CD8-positive, alpha-beta memory T cell (primary cell): Measurements from ENCODE around the gene NACC2. TPM values are rescaled to one million over a fixed set of nuclear protein-coding genes. Genes with fewer than 3 reads are reported as not detected.
A peak's percentile ranks its signal among the peaks of the same experiment; 100 is the strongest.
"Not testable (repeated sequence)": the region's sequence is repeated elsewhere in the genome, so short reads cannot be mapped to it uniquely, and the experiment has no call there.

Experiments
- CTCF ChIA-PET: fragments of 350-600 bp; sonication (Branson Sonifier 250); formaldehyde crosslinking; loops from one replicate; lab custom pipeline; 2021; ENCODE audit warnings: antibody characterized with exemption; lab: Charles Lee
- POLR2A ChIA-PET: fragments of 350-600 bp; sonication (Branson Sonifier 250); formaldehyde crosslinking; loops from one replicate; lab custom pipeline; 2021; ENCODE audit warnings: antibody characterized with exemption; lab: Charles Lee
- DNase-seq, 5 donors: peaks; one replicate each; pipeline versions ENCODE4 v3.0.0 to v3.0.0-alpha.2; 2020 to 2022; ENCODE audit warnings: mixed read lengths in 1 of 5
- H3K27ac ChIP-seq: one replicate; pipeline ENCODE4 v1.7.0; 2013; ENCODE audit warnings: low read depth, mild to moderate bottlenecking, low read length, moderate library complexity
- H3K27me3 ChIP-seq: 2 replicates; pipeline ENCODE4 v1.7.0; 2013; ENCODE audit warnings: low read length, mild to moderate bottlenecking; ENCODE audit not compliant: insufficient read depth, poor library complexity, severe bottlenecking
- H3K36me3 ChIP-seq: 2 replicates; pipeline ENCODE4 v1.7.0; 2013; ENCODE audit warnings: mild to moderate bottlenecking, low read length, moderate library complexity; ENCODE audit not compliant: insufficient read depth
- H3K4me1 ChIP-seq: 2 replicates; pipeline ENCODE4 v1.7.0; 2013; ENCODE audit warnings: mild to moderate bottlenecking, low read length, moderate library complexity; ENCODE audit not compliant: insufficient read depth
- H3K4me3 ChIP-seq: 2 replicates; pipeline ENCODE4 v1.7.0; 2013; ENCODE audit warnings: mild to moderate bottlenecking, low read length
- H3K9me3 ChIP-seq: 2 replicates; pipeline ENCODE4 v1.7.0; 2013; ENCODE audit warnings: mild to moderate bottlenecking, low read length
- H3K27ac Mint-ChIP-seq, 8 donors: one replicate each; pipeline ENCODE4 v1.8.0; 2020 to 2021; ENCODE audit warnings: mixed read lengths in 8 of 8, mild to moderate bottlenecking in 6 of 8, inconsistent platforms in 3 of 8, moderate library complexity in 3 of 8
- H3K27me3 Mint-ChIP-seq, 2 donors: one replicate each; pipeline ENCODE4 v1.8.0; 2020 to 2021; ENCODE audit warnings: mixed read lengths in 2 of 2, mild to moderate bottlenecking in 1 of 2, moderate library complexity in 1 of 2
- H3K36me3 Mint-ChIP-seq, 3 donors: one replicate each; pipeline ENCODE4 v1.8.0; 2020 to 2021; ENCODE audit warnings: mixed read lengths in 3 of 3, inconsistent platforms in 1 of 3, mild to moderate bottlenecking in 1 of 3
- H3K4me1 Mint-ChIP-seq, 3 donors: one replicate each; pipeline ENCODE4 v1.8.0; 2020 to 2021; ENCODE audit warnings: mixed read lengths in 3 of 3, inconsistent platforms in 1 of 3, mild to moderate bottlenecking in 1 of 3
- H3K4me3 Mint-ChIP-seq, 7 donors: one replicate each; pipeline ENCODE4 v1.8.0; 2020 to 2021; ENCODE audit warnings: mixed read lengths in 7 of 7, mild to moderate bottlenecking in 6 of 7, moderate library complexity in 4 of 7, inconsistent platforms in 2 of 7
- H3K9me3 Mint-ChIP-seq, 5 donors: one replicate each; pipeline ENCODE4 v1.8.0; 2020 to 2022; ENCODE audit warnings: mixed read lengths in 5 of 5, mild to moderate bottlenecking in 3 of 5, moderate library complexity in 2 of 5, inconsistent platforms in 1 of 5
- polyA plus RNA-seq: library from polyadenylated mRNA; unstranded; fragments of 300-500 nt; fragmentation: Illumina TruSeq; gene quantifications from one replicate; pipeline ENCODE4 v1.2.3, GENCODE V29; 2021
- total RNA-seq, 2 experiments: library from RNA; stranded (reverse); gene quantifications; one replicate each; pipeline ENCODE4 v1.2.3, GENCODE V29; 2021

The NACC2 gene
- total and polyA plus RNA-seq, 3 experiments from 2014 or later = 2.9 to 9.1 (median 9.0) TPM

GRCh38 chr9:136043441-136043991 lies 51.6 kb downstream of the NACC2 start:
- no peak overlapping the region for H3K4me3 Mint-ChIP-seq
- no peak overlapping the region for H3K27ac ChIP-seq
- peaks cover 4 to 34% (median 21%) of the 10 kb centered on the region in 3 donors for H3K36me3 Mint-ChIP-seq
- no peaks in the 10 kb centered on the region for H3K4me1 ChIP-seq
- H3K4me3 ChIP-seq = no peak overlapping the region
- ChIA-PET CTCF (no interaction called here), POLR2A (no interaction called here)
- no peaks in the 10 kb centered on the region for H3K9me3 ChIP-seq
- H3K27me3 Mint-ChIP-seq = no peaks in the 10 kb centered on the region
- no peaks in the 10 kb centered on the region for H3K36me3 ChIP-seq
- H3K27ac Mint-ChIP-seq = peak overlapping the region in 1 of 8 donors; percentile 78
- DNase-seq = no peak
- peaks cover 0 to 14% (median 12%) of the 10 kb centered on the region in 5 donors for H3K9me3 Mint-ChIP-seq
- H3K27me3 ChIP-seq = no peaks in the 10 kb centered on the region
- peaks cover 0 to 8% (median 0%) of the 10 kb centered on the region in 3 donors for H3K4me1 Mint-ChIP-seq

GRCh38 chr9:136042541-136042940 lies 52.5 kb downstream of the NACC2 start:
- H3K36me3 Mint-ChIP-seq = peaks cover 7 to 37% (median 28%) of the 10 kb centered on the region in 3 donors
- no peak overlapping the region for H3K27ac Mint-ChIP-seq
- no peaks in the 10 kb centered on the region for H3K36me3 ChIP-seq
- no peak for DNase-seq
- no peak overlapping the region for H3K27ac ChIP-seq
- no peaks in the 10 kb centered on the region for H3K27me3 ChIP-seq
- H3K4me1 Mint-ChIP-seq = peaks cover 0 to 8% (median 0%) of the 10 kb centered on the region in 3 donors
- H3K27me3 Mint-ChIP-seq = no peaks in the 10 kb centered on the region
- no peaks in the 10 kb centered on the region for H3K4me1 ChIP-seq
- H3K9me3 Mint-ChIP-seq = peaks cover 4 to 22% (median 20%) of the 10 kb centered on the region in 5 donors
- ChIA-PET POLR2A (no interaction called here), CTCF (no interaction called here)
- H3K4me3 ChIP-seq = no peak overlapping the region
- H3K9me3 ChIP-seq = no peaks in the 10 kb centered on the region
- H3K4me3 Mint-ChIP-seq = no peak overlapping the region

GRCh38 chr9:136040848-136041247 lies 54.2 kb downstream of the NACC2 start:
- H3K27me3 Mint-ChIP-seq, H3K4me3 Mint-ChIP-seq, DNase-seq, H3K4me3 ChIP-seq, H3K4me1 Mint-ChIP-seq, H3K27me3 ChIP-seq, H3K27ac ChIP-seq, POLR2A ChIA-PET, H3K9me3 ChIP-seq, H3K36me3 ChIP-seq, H3K4me1 ChIP-seq, CTCF ChIA-PET: not testable (repeated sequence)
- H3K9me3 Mint-ChIP-seq = peaks cover 13 to 35% (median 32%) of the 10 kb centered on the region in 5 donors
- H3K27ac Mint-ChIP-seq = peak overlapping the region in 3 of 8 donors; percentile 11 to 53 (median 51)
- peaks cover 10 to 43% (median 37%) of the 10 kb centered on the region in 3 donors for H3K36me3 Mint-ChIP-seq

- CTCF ChIA-PET = no interaction called here
- no peak overlapping the region for H3K4me3 ChIP-seq
- Mint-ChIP-seq H3K9me3 (peaks cover 16 to 37% (median 32%) of the 10 kb centered on the region in 5 donors), H3K36me3 (peaks cover 10 to 52% (median 45%) of the 10 kb centered on the region in 3 donors), H3K4me3 (no peak overlapping the region), H3K27ac (no peak overlapping the region), H3K27me3 (no peaks in the 10 kb centered on the region), H3K4me1 (peaks cover 0 to 14% (median 4%) of the 10 kb centered on the region in 3 donors)
- H3K27ac ChIP-seq = no peak overlapping the region
- no peaks in the 10 kb centered on the region for H3K36me3 ChIP-seq
- no peak for DNase-seq
- no peaks in the 10 kb centered on the region for H3K9me3 ChIP-seq
- H3K27me3 ChIP-seq = no peaks in the 10 kb centered on the region
- no peaks in the 10 kb centered on the region for H3K4me1 ChIP-seq
- POLR2A ChIA-PET = no interaction called here
Measured at GRCh38 chr9:136039488-136039887, 55.6 kb downstream of the NACC2 start.

- H3K9me3 Mint-ChIP-seq = peaks cover 16 to 37% (median 32%) of the 10 kb centered on the region in 5 donors
- no peak overlapping the region for H3K4me3 Mint-ChIP-seq
- H3K4me1 Mint-ChIP-seq = peaks cover 0 to 12% (median 5%) of the 10 kb centered on the region in 3 donors
- ChIA-PET POLR2A (no interaction called here), CTCF (interaction anchor here (1.3 to 1.6 kb wide), 2 partner anchors 15 to 38 kb away, joined by 3 read pairs; no protein-coding TSS in a partner anchor)
- H3K36me3 ChIP-seq = no peaks in the 10 kb centered on the region
- no peak for DNase-seq
- H3K4me3 ChIP-seq = no peak overlapping the region
- H3K36me3 Mint-ChIP-seq = peaks cover 14 to 57% (median 49%) of the 10 kb centered on the region in 3 donors
- no peak overlapping the region for H3K27ac Mint-ChIP-seq
- H3K27me3 Mint-ChIP-seq = no peaks in the 10 kb centered on the region
- H3K27ac ChIP-seq = no peak overlapping the region
- H3K27me3 ChIP-seq = no peaks in the 10 kb centered on the region
- no peaks in the 10 kb centered on the region for H3K9me3 ChIP-seq
- H3K4me1 ChIP-seq = no peaks in the 10 kb centered on the region
Measured at GRCh38 chr9:136036848-136037247, 58.2 kb downstream of the NACC2 start.

GRCh38 chr9:136036050-136036449 lies 59.0 kb downstream of the NACC2 start:
- CTCF ChIA-PET = no interaction called here

GRCh38 chr9:136031741-136032730 lies 63.1 kb downstream of the NACC2 start:
- Mint-ChIP-seq H3K4me3 (no peak overlapping the region), H3K4me1 (peaks cover 4 to 16% (median 5%) of the 10 kb centered on the region in 3 donors), H3K9me3 (peaks cover 7 to 14% (median 13%) of the 10 kb centered on the region in 5 donors), H3K36me3 (peaks cover 11 to 37% (median 30%) of the 10 kb centered on the region in 3 donors), H3K27ac (peak overlapping the region in 2 of 8 donors; percentile 29 to 35), H3K27me3 (no peaks in the 10 kb centered on the region)
- no peaks in the 10 kb centered on the region for H3K4me1 ChIP-seq
- no peaks in the 10 kb centered on the region for H3K36me3 ChIP-seq
- no peak for DNase-seq
- H3K9me3 ChIP-seq = no peaks in the 10 kb centered on the region
- CTCF ChIA-PET = no interaction called here
- H3K4me3 ChIP-seq = no peak overlapping the region
- no peaks in the 10 kb centered on the region for H3K27me3 ChIP-seq
- POLR2A ChIA-PET = no interaction called here
- no peak overlapping the region for H3K27ac ChIP-seq

More at GRCh38 chr9:136036050-136036449, 59.0 kb downstream of the NACC2 start:
- Histone ChIP-seq H3K36me3 (no peaks in the 10 kb centered on the region), H3K27me3 (no peaks in the 10 kb centered on the region), H3K9me3 (no peaks in the 10 kb centered on the region), H3K4me1 (no peaks in the 10 kb centered on the region), H3K4me3 (no peak overlapping the region), H3K27ac (no peak overlapping the region)
- H3K9me3 Mint-ChIP-seq = peaks cover 16 to 37% (median 32%) of the 10 kb centered on the region in 5 donors
- POLR2A ChIA-PET = no interaction called here
- H3K4me3 Mint-ChIP-seq = no peak overlapping the region
- H3K36me3 Mint-ChIP-seq = peaks cover 14 to 58% (median 45%) of the 10 kb centered on the region in 3 donors
- H3K4me1 Mint-ChIP-seq = peaks cover 1 to 13% (median 5%) of the 10 kb centered on the region in 3 donors
- no peaks in the 10 kb centered on the region for H3K27me3 Mint-ChIP-seq
- DNase-seq = no peak
- peak overlapping the region in 1 of 8 donors; percentile 52 for H3K27ac Mint-ChIP-seq

- no peak overlapping the region for H3K27ac Mint-ChIP-seq
- ChIA-PET POLR2A (no interaction called here), CTCF (no interaction called here)
Measured at GRCh38 chr9:136031094-136031493, 64.0 kb downstream of the NACC2 start.

More at GRCh38 chr9:136031094-136031493, 64.0 kb downstream of the NACC2 start:
- no peaks in the 10 kb centered on the region for H3K9me3 ChIP-seq
- H3K36me3 ChIP-seq = no peaks in the 10 kb centered on the region
- peaks cover 5 to 21% (median 10%) of the 10 kb centered on the region in 3 donors for H3K4me1 Mint-ChIP-seq
- no peaks in the 10 kb centered on the region for H3K27me3 ChIP-seq
- peaks cover 0 to 1% of the 10 kb centered on the region in 2 donors for H3K27me3 Mint-ChIP-seq
- no peak for DNase-seq
- H3K27ac ChIP-seq = no peak overlapping the region
- no peaks in the 10 kb centered on the region for H3K4me1 ChIP-seq
- H3K4me3 ChIP-seq = no peak overlapping the region
- no peak overlapping the region for H3K4me3 Mint-ChIP-seq
- H3K9me3 Mint-ChIP-seq = peaks cover 0 to 6% (median 4%) of the 10 kb centered on the region in 5 donors
- peaks cover 11 to 34% (median 26%) of the 10 kb centered on the region in 3 donors for H3K36me3 Mint-ChIP-seq
